Brain pericyte (primary cell): Measurements from ENCODE around the gene GBF1.
"Not testable (repeated sequence)": the region's sequence is repeated elsewhere in the genome, so short reads cannot be mapped to it uniquely, and the experiment has no call there.

Experiments used
- DNase-seq: peaks from one replicate; pipeline ENCODE4 v3.0.0-alpha.2; 2012; ENCODE audit warnings: low read depth, low spot score

Gene GBF1

GRCh38 chr10:102300912-102301311 is 55.6 kb downstream of the GBF1 start:
- DNase-seq: not testable (repeated sequence)

GRCh38 chr10:102301332-102301731 is 56.0 kb downstream of the GBF1 start:
- DNase-seq: not testable (repeated sequence)

- no peak for DNase-seq
Observed at GRCh38 chr10:102302611-102303010, 57.3 kb downstream of the GBF1 start.

- no peak for DNase-seq
Observed at GRCh38 chr10:102306006-102306405, 60.7 kb downstream of the GBF1 start.

- DNase-seq: no peak
Observed at GRCh38 chr10:102306710-102307109, 61.4 kb downstream of the GBF1 start.

DNA sequence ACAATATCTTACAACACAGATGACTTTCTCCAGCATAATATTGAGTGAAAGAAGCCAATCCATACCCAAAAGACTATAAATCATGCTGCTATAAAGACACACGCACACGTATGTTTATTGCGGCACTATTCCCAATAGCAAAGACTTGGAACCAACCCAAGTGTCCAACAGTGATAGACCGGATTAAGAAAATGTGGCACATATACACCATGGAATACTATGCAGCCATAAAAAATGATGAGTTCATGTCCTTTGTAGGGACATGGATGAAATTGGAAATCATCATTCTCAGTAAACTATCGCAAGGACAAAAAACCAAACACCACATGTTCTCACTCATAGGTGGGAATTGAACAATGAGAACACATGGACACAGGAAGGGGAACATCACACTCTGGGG is 63.0 kb downstream of the GBF1 start:
- DNase-seq: not testable (repeated sequence)

DNA sequence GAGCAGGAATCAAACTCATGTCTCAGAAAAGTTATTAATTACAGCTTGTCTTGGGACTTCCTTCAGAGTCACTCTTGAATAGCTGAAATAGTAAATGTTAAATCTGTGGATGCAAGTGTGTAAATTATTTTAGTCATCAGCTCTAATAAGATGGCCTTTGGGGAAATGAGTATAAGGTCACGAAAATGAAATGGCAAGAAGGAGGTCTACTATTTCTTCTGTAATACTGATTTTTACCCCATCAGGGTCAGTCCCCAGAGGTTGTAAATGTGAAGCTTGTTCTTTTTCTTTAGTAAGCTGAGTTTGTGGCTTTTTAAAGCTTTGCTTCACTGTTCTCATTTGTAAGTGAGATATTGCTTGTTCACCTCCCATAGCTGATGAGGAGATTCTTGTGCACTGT is 63.9 kb downstream of the GBF1 start:
- no peak for DNase-seq

GRCh38 chr10:102309916-102310315 is 64.6 kb downstream of the GBF1 start:
- DNase-seq: no peak

DNA sequence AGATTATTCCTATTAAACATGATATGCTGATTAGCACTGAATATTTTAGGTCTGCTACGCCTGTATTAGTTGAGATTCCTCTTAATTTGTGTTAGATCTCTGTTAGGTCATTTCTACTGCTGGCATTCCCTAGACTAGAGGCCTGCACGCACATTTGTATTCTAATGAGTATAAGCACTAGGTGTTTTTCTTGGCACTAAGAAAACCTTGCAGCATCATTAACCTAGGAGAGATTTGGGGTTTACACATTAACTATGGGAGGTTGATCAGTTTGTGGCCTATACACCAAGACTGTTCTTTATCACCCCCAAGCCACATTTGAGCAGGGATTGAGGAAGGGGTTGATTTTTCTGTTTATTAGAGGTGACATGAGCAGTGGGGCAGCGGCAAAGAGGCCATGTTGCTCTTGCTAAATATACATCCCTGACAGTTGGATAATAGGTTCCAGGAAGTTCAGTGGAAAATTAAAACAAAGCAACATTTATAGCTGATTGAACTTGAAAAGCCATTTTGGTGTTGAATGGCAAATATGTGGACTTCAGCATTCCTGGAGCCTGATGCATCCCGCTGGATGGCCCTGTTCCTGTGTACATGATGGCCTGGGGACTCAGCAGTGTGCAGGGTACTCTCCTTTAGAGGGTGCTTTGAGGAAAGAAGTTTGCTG is 65.2 kb downstream of the GBF1 start:
- DNase-seq: no peak

GRCh38 chr10:102311025-102311420 is 65.7 kb downstream of the GBF1 start:
- no peak for DNase-seq

DNA sequence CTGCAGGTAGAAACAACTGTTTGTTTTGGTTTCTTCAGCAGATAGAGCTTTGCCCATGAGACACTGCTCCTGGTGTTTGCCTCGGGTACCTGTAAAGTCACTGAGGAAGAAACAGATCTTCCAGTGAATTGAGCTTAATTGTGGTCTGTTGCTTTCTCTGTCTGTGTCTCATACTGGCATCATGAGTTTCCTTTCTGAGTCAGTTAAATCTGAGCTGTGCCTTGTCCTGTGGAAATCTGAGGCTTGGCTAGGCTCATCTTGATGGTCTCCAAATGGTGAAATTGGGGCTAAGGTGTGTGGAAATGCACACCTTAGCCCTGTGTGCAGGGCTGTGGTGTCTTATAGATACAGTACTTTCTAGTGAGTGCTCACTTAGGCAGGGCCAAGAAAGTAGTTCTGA is 67.4 kb downstream of the GBF1 start:
- DNase-seq: no peak

DNA sequence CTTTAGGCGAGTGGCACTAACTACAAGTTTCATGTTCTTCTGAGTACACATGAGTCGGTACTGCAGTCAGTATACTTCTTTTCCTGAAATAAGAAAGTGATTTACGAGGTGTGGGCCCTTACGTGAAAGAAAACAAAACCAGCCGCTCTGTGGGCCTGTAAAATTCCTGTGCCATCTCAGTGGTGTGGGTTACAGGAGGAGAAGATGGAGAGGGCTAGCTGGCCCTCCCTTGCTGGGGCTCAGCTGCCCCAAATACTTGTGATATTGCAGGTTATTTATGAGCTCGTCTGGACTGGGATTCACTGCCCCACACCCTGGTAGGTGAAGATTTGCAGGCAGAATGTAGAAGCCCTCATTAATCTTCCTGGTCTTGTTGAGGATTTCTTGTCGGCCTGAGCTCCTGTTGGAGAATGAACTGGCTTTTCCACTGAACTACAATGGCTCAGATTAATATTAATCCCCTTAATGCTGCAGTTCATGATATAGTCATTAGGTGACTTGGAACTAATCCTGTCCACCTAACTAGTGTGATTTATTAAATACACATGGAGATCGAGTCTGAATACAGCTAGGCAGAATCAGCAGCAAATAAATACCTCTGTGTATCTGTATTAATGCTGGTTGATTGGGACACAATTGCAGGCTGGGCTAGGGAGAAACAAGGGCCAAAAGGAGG is 68.0 kb downstream of the GBF1 start:
- no peak for DNase-seq

- DNase-seq: no peak
Observed at GRCh38 chr10:102314801-102315200, 69.5 kb downstream of the GBF1 start.

DNA sequence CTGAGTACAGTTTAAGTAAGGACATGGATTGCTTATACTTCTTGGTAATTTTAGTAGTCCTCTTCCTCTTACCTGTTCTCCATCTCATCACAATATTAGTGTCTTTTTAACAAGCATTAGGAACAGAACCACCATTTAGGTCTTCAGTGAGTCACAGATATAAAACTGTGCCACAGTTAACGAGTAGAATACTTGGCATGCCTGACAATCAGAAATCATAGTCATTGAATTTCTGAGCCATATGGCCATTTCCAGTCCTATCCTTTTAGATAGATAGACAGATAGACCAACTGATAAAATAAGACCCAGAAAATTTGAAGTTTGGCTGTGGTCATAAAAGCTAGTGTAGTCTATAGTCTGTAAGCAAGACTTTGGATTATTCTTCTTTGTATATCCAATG is 71.1 kb downstream of the GBF1 start:
- no peak for DNase-seq

DNA sequence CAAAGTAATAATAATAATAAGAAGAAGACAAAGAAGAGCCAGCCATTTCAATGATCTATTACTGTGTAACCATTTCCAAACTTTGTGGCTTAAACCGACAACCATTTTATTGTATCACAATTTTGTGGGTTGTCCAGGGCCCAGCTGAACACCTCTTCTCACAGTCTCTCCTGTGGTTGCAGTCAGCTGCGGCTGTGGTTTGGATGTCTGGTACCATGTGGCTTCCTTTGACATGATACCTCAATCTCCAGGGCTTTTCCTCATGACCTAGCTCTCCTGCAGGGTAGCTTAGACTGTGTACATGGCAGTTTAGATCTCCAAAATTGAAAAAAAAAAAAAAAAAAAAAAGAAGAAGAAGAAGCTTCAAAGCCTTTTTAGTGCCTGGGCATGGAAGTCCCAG is 77.6 kb downstream of the GBF1 start:
- no peak for DNase-seq

GRCh38 chr10:102324061-102324460 is 78.7 kb downstream of the GBF1 start:
- DNase-seq: no peak

DNA sequence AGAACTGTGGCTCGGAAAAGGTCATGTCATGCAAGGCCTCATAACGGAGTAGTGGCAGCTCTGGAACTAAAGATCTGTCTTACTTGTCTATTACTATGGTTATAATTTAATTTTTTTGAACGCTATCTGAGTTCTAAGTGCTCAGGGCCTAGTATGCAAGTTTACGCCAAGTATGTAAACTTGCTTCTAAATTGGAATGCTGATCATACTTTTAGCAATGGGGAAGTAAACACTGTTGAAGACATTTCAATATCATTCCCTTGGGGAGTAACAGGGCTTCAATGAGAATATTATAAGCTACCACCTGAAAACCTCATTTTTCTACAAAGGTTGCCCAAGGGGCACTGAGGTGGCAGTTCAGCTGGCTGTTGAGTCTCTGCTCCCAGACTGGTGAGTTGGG is 80.7 kb downstream of the GBF1 start:
- no peak for DNase-seq

- DNase-seq: no peak
Observed at GRCh38 chr10:102327002-102327401, 81.7 kb downstream of the GBF1 start.

GRCh38 chr10:102327641-102328040 is 82.3 kb downstream of the GBF1 start:
- no peak for DNase-seq

- no peak for DNase-seq
Observed at GRCh38 chr10:102332772-102333171, 87.4 kb downstream of the GBF1 start.

DNA sequence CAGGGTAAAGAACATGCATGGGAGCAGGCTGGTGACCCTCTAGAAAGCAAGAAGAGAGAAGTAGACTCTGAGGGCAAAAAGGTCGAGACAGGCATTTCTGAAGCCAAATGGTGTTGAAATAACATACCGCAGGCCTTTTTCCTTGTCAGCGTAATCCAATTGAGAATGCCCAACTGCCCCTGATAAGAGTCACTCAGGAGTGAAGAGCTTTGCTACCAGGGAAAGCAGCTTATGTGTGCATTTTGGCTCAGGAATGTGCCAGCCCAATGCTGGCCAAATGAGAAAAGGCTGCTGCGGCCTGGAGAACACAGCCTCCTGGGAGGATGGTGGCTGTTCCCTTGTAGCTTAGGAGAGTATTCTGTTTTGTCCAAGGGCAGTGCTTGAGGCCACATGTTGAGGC is 88.8 kb downstream of the GBF1 start:
- DNase-seq: no peak

GRCh38 chr10:102335184-102335583 is 89.9 kb downstream of the GBF1 start:
- DNase-seq: no peak

GRCh38 chr10:102341038-102341688 is 95.8 kb downstream of the GBF1 start:
- no peak for DNase-seq
